Hepatocyte (in vitro differentiated cells): ENCODE data around the gene LRRC23. TPM values are rescaled to one million over a fixed set of nuclear protein-coding genes. Genes with fewer than 3 reads are reported as not detected.
A peak's percentile ranks its signal among the peaks of the same experiment; 100 is the strongest.

Experiments used
- DNase-seq: peaks from one replicate; pipeline ENCODE4 v3.0.0-alpha.2; 2016; ENCODE audit warnings: low spot score
- H2AFZ ChIP-seq: fragments of 200-600 bp; sonication (generic); 2 replicates; pipeline ENCODE4 v1.6.0; 2016; ENCODE audit warnings: antibody characterized with exemption, mild to moderate bottlenecking
- H3K27ac ChIP-seq: fragments of 200-600 bp; sonication (generic); 2 replicates; pipeline ENCODE4 v1.5.1; 2016; ENCODE audit warnings: mild to moderate bottlenecking
- H3K27me3 ChIP-seq: fragments of 200-600 bp; sonication (generic); 2 replicates; pipeline ENCODE4 v1.6.1; 2016
- H3K36me3 ChIP-seq: fragments of 200-600 bp; sonication (generic); replicated peaks from 2 replicates; pipeline ENCODE4 v1.5.1; 2016; ENCODE audit warnings: low read depth; ENCODE audit not compliant: insufficient read depth
- H3K4me1 ChIP-seq: fragments of 200-600 bp; sonication (generic); 2 replicates; pipeline ENCODE4 v1.5.1; 2016; ENCODE audit warnings: mild to moderate bottlenecking, moderate library complexity; ENCODE audit not compliant: insufficient read depth
- H3K4me2 ChIP-seq: fragments of 200-600 bp; sonication (generic); 2 replicates; pipeline ENCODE4 v1.6.0; 2016
- H3K4me3 ChIP-seq: fragments of 200-600 bp; sonication (generic); 2 replicates; pipeline ENCODE4 v1.5.1; 2016; ENCODE audit warnings: mild to moderate bottlenecking
- H3K79me2 ChIP-seq: fragments of 200-600 bp; sonication (generic); 2 replicates; pipeline ENCODE4 v1.6.0; 2017; ENCODE audit warnings: mild to moderate bottlenecking
- H3K9me2 ChIP-seq: fragments of 200-600 bp; sonication (generic); replicated peaks from 2 replicates; pipeline ENCODE4 v1.6.0; 2017; ENCODE audit warnings: mild to moderate bottlenecking; ENCODE audit not compliant: insufficient read depth
- H3K9me3 ChIP-seq: fragments of 200-600 bp; sonication (generic); 2 replicates; pipeline ENCODE4 v1.5.1; 2016; ENCODE audit warnings: low read depth, mild to moderate bottlenecking
- H4K20me1 ChIP-seq: fragments of 200-600 bp; sonication (generic); 2 replicates; pipeline ENCODE4 v1.6.0; 2016; ENCODE audit warnings: mild to moderate bottlenecking; ENCODE audit not compliant: insufficient read depth, poor library complexity, severe bottlenecking
- CTCF ChIP-seq: fragments of 200-600 bp; sonication (generic); IDR thresholded peaks from 2 replicates; pipeline ENCODE4 v1.5.1; 2016; ENCODE audit warnings: antibody characterized with exemption, mild to moderate bottlenecking; ENCODE audit not compliant: poor library complexity
- EZH2 ChIP-seq: fragments of 200-600 bp; sonication (generic); IDR thresholded peaks from 2 replicates; pipeline ENCODE4 v1.6.1; 2016; ENCODE audit warnings: antibody characterized with exemption, mild to moderate bottlenecking, borderline replicate concordance
- EZH2phosphoT487 ChIP-seq: fragments of 200-600 bp; sonication (generic); IDR thresholded peaks from one replicate; pipeline ENCODE4 v1.6.1; 2018; ENCODE audit warnings: antibody characterized with exemption, mild to moderate bottlenecking, low read depth, moderate library complexity; ENCODE audit not compliant: unreplicated experiment, severe bottlenecking
- WGBS: methylation state at CpG from one replicate; pipeline ENCODE4 v1.1.6; 2016; ENCODE audit warnings: low lambda C conversion rate; ENCODE audit errors: missing lambda C conversion rate; 5-methylcytosine and 5-hydroxymethylcytosine counted together
- polyA plus RNA-seq: library from polyadenylated mRNA; unstranded; fragments of >200 nt; fragmentation: Nextera tagmentation; extraction: Ambion mirVana; gene quantifications from 2 replicates; pipeline ENCODE4 v1.2.1, GENCODE V29; 2016
- total RNA-seq: library from RNA; depleted of rRNA; stranded (reverse); fragments of >200 nt; gene quantifications from 2 replicates; pipeline ENCODE4 v1.2.3, GENCODE V29; 2014

The LRRC23 gene
- total and polyA plus RNA-seq, 2 experiments from 2014 or later = 8.2 to 12.9 TPM

DNA sequence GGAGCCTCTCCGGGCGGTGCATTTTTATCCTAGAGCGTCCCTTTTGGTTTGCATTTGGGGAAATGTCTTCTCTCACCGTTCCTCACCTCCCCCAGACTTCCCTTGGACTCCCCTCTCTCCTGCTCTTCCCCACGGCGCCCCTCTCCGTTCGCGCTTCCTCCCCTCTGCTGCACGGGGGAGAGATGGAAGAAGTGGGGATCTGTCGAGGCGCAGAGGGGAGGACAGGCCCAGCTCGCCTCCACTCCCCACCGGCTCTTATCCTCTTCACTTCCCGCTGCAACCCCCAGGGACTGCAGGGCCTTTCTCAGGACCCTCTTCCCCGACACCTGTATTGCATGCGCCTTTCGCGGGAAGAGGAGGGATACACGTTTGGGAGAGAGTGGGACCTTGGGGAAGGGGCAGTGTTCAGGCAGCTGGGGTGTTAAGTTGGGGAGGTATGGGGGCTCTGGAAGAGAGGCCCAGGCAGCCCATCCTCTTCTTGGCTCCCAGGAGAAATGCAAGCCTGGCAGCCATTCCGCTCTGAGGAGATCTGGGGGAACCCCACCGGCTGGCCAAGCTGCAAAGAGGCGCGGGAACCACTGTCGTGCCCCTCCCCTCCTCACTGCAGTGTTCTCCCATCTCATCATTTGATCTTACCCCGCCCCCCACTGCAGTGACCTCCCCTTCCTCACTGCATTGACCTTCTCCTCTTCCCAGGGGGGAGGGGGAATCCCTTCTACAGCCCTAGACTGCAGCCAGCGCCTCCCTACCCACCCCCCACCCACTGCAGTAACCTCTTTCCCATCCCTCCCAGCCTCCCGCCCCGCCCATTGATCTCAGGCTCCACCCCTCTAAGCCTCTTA lies 10.5 kb downstream of the LRRC23 start:
- Histone ChIP-seq H3K4me1 (peaks cover 11% of the 10 kb centered on the region), H3K36me3 (no peaks in the 10 kb centered on the region), H2AFZ (peak overlapping the region; percentile 96), H3K27me3 (peaks cover 16% of the 10 kb centered on the region), H3K4me2 (peak overlapping the region; percentile 99), H3K9me3 (no peaks in the 10 kb centered on the region), H3K79me2 (no peaks in the 10 kb centered on the region), H3K27ac (no peak overlapping the region), H3K9me2 (no peaks in the 10 kb centered on the region), H4K20me1 (no peaks in the 10 kb centered on the region), H3K4me3 (peak overlapping the region; percentile 52)
- no peak for DNase-seq
- 14% methylated on average over 26 of the region's 29 CpGs for WGBS
- no peak for TF ChIP-seq EZH2
- no peak for TF ChIP-seq CTCF
- TF ChIP-seq EZH2phosphoT487 = no peak

DNA sequence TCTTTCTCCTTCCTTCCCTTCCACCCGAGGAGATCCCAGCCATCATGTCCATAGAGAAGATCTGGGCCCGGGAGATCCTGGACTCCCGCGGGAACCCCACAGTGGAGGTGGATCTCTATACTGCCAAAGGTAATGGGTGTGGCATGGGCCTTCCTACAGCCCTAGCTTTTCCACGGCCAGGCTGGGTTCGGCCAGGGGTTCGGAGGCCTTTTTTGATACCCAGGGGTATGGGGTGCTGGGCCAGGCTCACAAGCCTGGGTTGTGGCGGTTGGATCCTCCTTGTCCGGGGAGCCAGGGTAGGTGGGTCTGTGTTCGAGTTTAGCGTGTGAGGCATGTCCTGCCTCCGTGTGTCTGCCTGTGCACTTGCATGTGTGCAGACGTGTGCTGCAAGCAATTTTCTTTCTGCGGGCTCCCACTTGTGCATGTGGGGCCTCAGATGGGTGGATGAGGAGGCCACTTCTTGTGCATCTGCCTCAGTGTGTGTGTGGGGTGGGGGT lies 11.2 kb downstream of the LRRC23 start:
- Histone ChIP-seq H4K20me1 (no peaks in the 10 kb centered on the region), H3K4me2 (no peak overlapping the region), H3K79me2 (no peaks in the 10 kb centered on the region), H3K27me3 (peaks cover 16% of the 10 kb centered on the region), H3K9me2 (no peaks in the 10 kb centered on the region), H3K4me3 (no peak overlapping the region), H3K4me1 (peaks cover 11% of the 10 kb centered on the region), H3K36me3 (no peaks in the 10 kb centered on the region), H3K9me3 (no peaks in the 10 kb centered on the region), H3K27ac (no peak overlapping the region), H2AFZ (no peak overlapping the region)
- WGBS = 83% methylated on average over 14 of the region's 14 CpGs
- no peak for TF ChIP-seq CTCF
- no peak for TF ChIP-seq EZH2
- no peak for TF ChIP-seq EZH2phosphoT487
- DNase-seq = no peak

- Histone ChIP-seq H3K4me3 (no peak overlapping the region), H3K4me1 (peaks cover 11% of the 10 kb centered on the region), H3K27ac (no peak overlapping the region), H3K27me3 (peaks cover 16% of the 10 kb centered on the region), H3K9me2 (no peaks in the 10 kb centered on the region), H3K9me3 (no peaks in the 10 kb centered on the region), H3K79me2 (no peaks in the 10 kb centered on the region), H2AFZ (no peak overlapping the region), H4K20me1 (no peaks in the 10 kb centered on the region), H3K36me3 (no peaks in the 10 kb centered on the region), H3K4me2 (no peak overlapping the region)
- WGBS = 86% methylated on average over 11 of the region's 11 CpGs
- DNase-seq = no peak
- TF ChIP-seq EZH2 (no peak), EZH2phosphoT487 (no peak), CTCF (no peak)
Observed at GRCh38 chr12:6916426-6917200, 12.0 kb downstream of the LRRC23 start.
